T-helper 1 cell (primary cell): ENCODE measurements around the gene IRF4.

Experiments
- DNase-seq, 5 donors: peaks; one replicate each; pipeline ENCODE4 v3.0.0-alpha.2; 2012 to 2020

IRF4 gene

GRCh38 chr6:382883-383810, 8.4 kb upstream of the IRF4 start:
- DNase-seq: no peak

GRCh38 chr6:383856-384255, 7.7 kb upstream of the IRF4 start:
- no peak for DNase-seq

- no peak for DNase-seq
Observed at GRCh38 chr6:384898-385297, 6.7 kb upstream of the IRF4 start.

GRCh38 chr6:385614-386013, 5.9 kb upstream of the IRF4 start:
- no peak for DNase-seq

- no peak for DNase-seq
Observed at GRCh38 chr6:386688-387266, 4.8 kb upstream of the IRF4 start.

GRCh38 chr6:387293-387741, 4.2 kb upstream of the IRF4 start:
- no peak for DNase-seq

GRCh38 chr6:388202-388903, 3.2 kb upstream of the IRF4 start:
- DNase-seq: no peak

GRCh38 chr6:389143-389542, 2.4 kb upstream of the IRF4 start:
- no peak for DNase-seq

- DNase-seq: peak in 1 of 5 donors; percentile 93
Observed at GRCh38 chr6:389622-390021, 1.9 kb upstream of the IRF4 start.

- peak in 1 of 5 donors; percentile 78 for DNase-seq
Observed at GRCh38 chr6:390914-391558, 516 bp upstream of the IRF4 start.

GRCh38 chr6:392441-393390, 1.2 kb downstream of the IRF4 start:
- DNase-seq: peak in 2 of 5 donors; percentile 20 to 57

- DNase-seq: peak in 1 of 5 donors; percentile 47
Observed at GRCh38 chr6:393391-394221, 2.1 kb downstream of the IRF4 start.

- no peak for DNase-seq
Observed at GRCh38 chr6:394641-395289, 3.2 kb downstream of the IRF4 start.

- no peak for DNase-seq
Observed at GRCh38 chr6:395432-396125, 4.0 kb downstream of the IRF4 start.

GRCh38 chr6:396126-396520, 4.6 kb downstream of the IRF4 start:
- DNase-seq: no peak

GRCh38 chr6:397056-397455, 5.5 kb downstream of the IRF4 start:
- no peak for DNase-seq

GRCh38 chr6:397604-398003, 6.1 kb downstream of the IRF4 start:
- DNase-seq: no peak

- no peak for DNase-seq
Observed at GRCh38 chr6:398065-398464, 6.5 kb downstream of the IRF4 start.

- no peak for DNase-seq
Observed at GRCh38 chr6:398558-399078, 7.1 kb downstream of the IRF4 start.
